ENCODE results near the gene GPR3. TPM values are rescaled to one million over a fixed set of nuclear protein-coding genes. Genes with fewer than 3 reads are reported as not detected.

The GPR3 gene
- total RNA-seq, 1 experiment from 2014 or later = 4.4 TPM

DNA sequence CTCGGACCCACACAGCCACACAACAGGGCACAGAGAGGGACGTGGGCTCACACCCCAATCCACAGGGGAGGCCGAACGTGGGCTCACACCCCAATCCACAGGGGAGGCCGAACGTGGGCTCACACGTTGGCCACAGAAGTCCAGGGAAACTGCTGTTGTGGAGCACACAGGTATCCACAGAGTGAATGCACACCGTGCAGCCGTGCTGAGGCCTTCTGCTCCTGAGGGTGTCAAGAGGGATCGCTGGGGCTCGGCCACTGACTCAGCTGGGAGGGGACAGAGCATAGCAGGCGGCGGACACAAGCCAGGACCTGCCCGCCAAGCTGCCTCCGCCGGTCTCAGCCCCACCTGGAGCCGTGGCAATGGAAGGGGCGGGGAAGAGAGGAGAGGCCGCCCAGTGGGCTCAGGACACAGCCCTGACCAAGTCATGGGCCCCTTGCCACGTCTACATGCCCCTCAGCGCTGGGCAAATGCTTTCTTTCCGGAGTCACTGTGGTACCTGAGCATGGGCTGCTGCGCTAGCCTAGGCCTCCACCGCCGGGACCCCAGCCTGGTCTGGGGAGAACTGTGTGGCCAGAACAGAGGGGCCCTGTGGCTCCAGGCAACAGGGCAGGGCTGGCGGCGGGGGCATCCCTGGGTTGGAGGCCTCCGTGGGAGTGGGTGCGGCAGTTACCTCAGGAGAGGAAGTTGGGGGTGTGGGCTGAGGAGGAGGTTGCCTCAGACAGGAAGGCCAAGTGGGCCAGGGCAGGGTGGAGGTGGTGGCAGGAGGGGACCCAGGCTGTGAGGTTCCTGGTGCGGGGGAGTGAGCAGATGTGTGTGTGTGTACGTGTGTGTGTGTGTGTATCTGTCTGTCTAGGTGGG, 49.4 kb upstream of the GPR3 start:
- Histone ChIP-seq H4K20me1 (ENCODE audit: control insufficient read depth, insufficient read depth, insufficient read length) (peaks cover 3% of the 10 kb centered on the region), H3K23ac (ENCODE audit: insufficient read length, low read depth, low read length) (no peak overlapping the region), H2BK12ac (ENCODE audit: insufficient read length, low read depth, low read length) (no peak overlapping the region), H2AK5ac (ENCODE audit: insufficient read length, low read length) (no peak overlapping the region), H4K8ac (replicated peaks; ENCODE audit: insufficient read length, low read depth, low read length) (no peak overlapping the region), H2BK120ac (ENCODE audit: low read depth, low read length, poor library complexity, severe bottlenecking) (no peak overlapping the region), H3K56ac (ENCODE audit: insufficient read length, low read depth, low read length) (no peak overlapping the region), H3K79me2 (ENCODE audit: insufficient read depth, low read length) (no peaks in the 10 kb centered on the region; the same call in 1 of the 2 replicates), H4K5ac (ENCODE audit: insufficient read length, low read depth, low read length) (no peak overlapping the region), H3K9me3 (ENCODE audit: control insufficient read depth, low read depth, low read length) (no peaks in the 10 kb centered on the region), H3K27ac (ENCODE audit: insufficient read length, low read depth, low read length) (no peak overlapping the region), H3K23me2 (ENCODE audit: insufficient read length, low read depth, low read length, poor library complexity, severe bottlenecking) (no peaks in the 10 kb centered on the region), H3K27me3 (ENCODE audit: insufficient read depth, low read length) (no peaks in the 10 kb centered on the region), H3T11ph (ENCODE audit: low read length) (no peak overlapping the region), H3K4me1 (ENCODE audit: insufficient read depth, low read length) (no peaks in the 10 kb centered on the region; the same call in 1 of the 2 replicates), H3K4me2 (ENCODE audit: insufficient read depth, insufficient read length, low read length) (no peak overlapping the region), H3K9ac (ENCODE audit: extremely low read depth, insufficient read length, low read length) (no peak overlapping the region), H2AFZ (ENCODE audit: low read length) (no peak overlapping the region), H2BK5ac (ENCODE audit: insufficient read length, low read length) (no peak overlapping the region), H3K4ac (ENCODE audit: low read depth, low read length) (no peak overlapping the region), H2BK20ac (ENCODE audit: low read depth, low read length, poor library complexity, severe bottlenecking) (no peak overlapping the region), H3K79me1 (ENCODE audit: insufficient read depth, low read depth, low read length, poor library complexity, severe bottlenecking) (no peaks in the 10 kb centered on the region), H3K14ac (ENCODE audit: insufficient read depth, low read length) (0 out of 2 replicates have a peak overlapping the region, but pooled peaks have one; percentile 27), H4K91ac (ENCODE audit: insufficient read length, low read depth, low read length) (no peak overlapping the region), H2BK15ac (ENCODE audit: low read depth, low read length) (no peak overlapping the region), H3K18ac (ENCODE audit: insufficient read length, low read depth, low read length) (no peak overlapping the region)
- no CpG with 5 or more reads among the region's 31 CpGs for whole genome bisulfite sequencing (ENCODE audit: extremely low coverage, insufficient read length, low lambda C conversion rate)
- TF ChIP-seq, protein P1, sequence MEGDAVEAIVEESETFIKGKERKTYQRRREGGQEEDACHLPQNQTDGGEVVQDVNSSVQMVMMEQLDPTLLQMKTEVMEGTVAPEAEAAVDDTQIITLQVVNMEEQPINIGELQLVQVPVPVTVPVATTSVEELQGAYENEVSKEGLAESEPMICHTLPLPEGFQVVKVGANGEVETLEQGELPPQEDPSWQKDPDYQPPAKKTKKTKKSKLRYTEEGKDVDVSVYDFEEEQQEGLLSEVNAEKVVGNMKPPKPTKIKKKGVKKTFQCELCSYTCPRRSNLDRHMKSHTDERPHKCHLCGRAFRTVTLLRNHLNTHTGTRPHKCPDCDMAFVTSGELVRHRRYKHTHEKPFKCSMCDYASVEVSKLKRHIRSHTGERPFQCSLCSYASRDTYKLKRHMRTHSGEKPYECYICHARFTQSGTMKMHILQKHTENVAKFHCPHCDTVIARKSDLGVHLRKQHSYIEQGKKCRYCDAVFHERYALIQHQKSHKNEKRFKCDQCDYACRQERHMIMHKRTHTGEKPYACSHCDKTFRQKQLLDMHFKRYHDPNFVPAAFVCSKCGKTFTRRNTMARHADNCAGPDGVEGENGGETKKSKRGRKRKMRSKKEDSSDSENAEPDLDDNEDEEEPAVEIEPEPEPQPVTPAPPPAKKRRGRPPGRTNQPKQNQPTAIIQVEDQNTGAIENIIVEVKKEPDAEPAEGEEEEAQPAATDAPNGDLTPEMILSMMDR (conservative IDR thresholded peaks at IDR 0.05) = no peak
- no peaks in the 10 kb centered on the region for H3K9me3 Mint-ChIP-seq
- peaks cover 45 to 50% of the 10 kb centered on the region in 2 experiments for H3K4me1 Mint-ChIP-seq
- DNase-seq = peak; percentile 61
- H3K27me3 Mint-ChIP-seq (ENCODE audit: low read depth) = peaks cover 4% of the 10 kb centered on the region
- H3K27ac Mint-ChIP-seq = peak overlapping the region in 2 of 3 experiments; percentile 7 to 51; a peak in 2 of 7 replicates
- H3K36me3 Mint-ChIP-seq (ENCODE audit: insufficient read depth in 1 of 3, low read depth in 3 of 3) = peaks cover 5 to 19% (median 12%) of the 10 kb centered on the region in 3 experiments; a peak in 5 of 7 replicates
- H3K4me3 Mint-ChIP-seq = peak overlapping the region; percentile 58 to 71; a peak in 4 of 5 replicates

Data from H9 (cell line).